Spleen (tissue), 13 donors: Measurements from ENCODE around the gene PPIG. TPM values are rescaled to one million over a fixed set of nuclear protein-coding genes. Genes with fewer than 3 reads are reported as not detected.
A peak's percentile ranks its signal among the peaks of the same experiment; 100 is the strongest.
"Not testable (repeated sequence)": the region's sequence is repeated elsewhere in the genome, so short reads cannot be mapped to it uniquely, and the experiment has no call there.

ENCODE experiments used
- DNase-seq: peaks from one replicate; pipeline ENCODE4 v3.0.0-alpha.2; 2020
- H3K27ac ChIP-seq, 8 donors: fragments of 200-600 bp; sonication (generic) in 7 of 8; 1 replicate in 4 of 8; 2 replicates in 4 of 8; pipeline versions ENCODE4 v1.5.0 to v1.8.0; 2016 to 2021; ENCODE audit warnings: inconsistent platforms in 4 of 8, mild to moderate bottlenecking in 4 of 8, moderate library complexity in 1 of 8
- H3K27me3 ChIP-seq, 7 donors: fragments of 200-600 bp; sonication (generic) in 6 of 7; replicated peaks in 1 of 7; 1 replicate in 4 of 7; 2 replicates in 3 of 7; pipeline versions ENCODE4 v1.5.0 to v1.8.0; 2016 to 2021; ENCODE audit warnings: inconsistent platforms in 3 of 7, mild to moderate bottlenecking in 1 of 7
- H3K36me3 ChIP-seq, 6 donors: fragments of 200-600 bp; sonication (generic) in 5 of 6; 1 replicate in 4 of 6; 2 replicates in 2 of 6; pipeline versions ENCODE4 v1.5.0 to v1.8.0; 2016 to 2021; ENCODE audit warnings: inconsistent platforms in 2 of 6
- H3K4me1 ChIP-seq, 6 donors: fragments of 200-600 bp; sonication (generic) in 5 of 6; 1 replicate in 3 of 6; 2 replicates in 3 of 6; pipeline versions ENCODE4 v1.5.0 to v1.8.0; 2016 to 2021; ENCODE audit warnings: inconsistent platforms in 3 of 6
- H3K4me3 ChIP-seq, 8 donors: fragments of 200-600 bp; sonication (generic) in 7 of 8; 1 replicate in 4 of 8; 2 replicates in 4 of 8; pipeline versions ENCODE4 v1.5.0 to v1.8.0; 2016 to 2021; ENCODE audit warnings: inconsistent platforms in 4 of 8, mild to moderate bottlenecking in 4 of 8, moderate library complexity in 2 of 8
- H3K9me3 ChIP-seq, 8 donors: fragments of 200-600 bp; sonication (generic) in 7 of 8; 1 replicate in 4 of 8; 2 replicates in 4 of 8; pipeline versions ENCODE4 v1.5.0 to v1.8.0; 2016 to 2021; ENCODE audit warnings: inconsistent platforms in 4 of 8
- CTCF ChIP-seq, 11 experiments: fragments of 200-600 bp in 7 of 11; fragments of 450-650 bp in 4 of 11; sonication (generic) in 4 of 11; IDR thresholded peaks in 8 of 11; conservative IDR thresholded peaks in 3 of 11; 1 replicate in 7 of 11; 2 replicates in 4 of 11; pipeline versions ENCODE4 v1.4.0 to v1.8.0; 2016 to 2021; ENCODE audit warnings: antibody characterized with exemption in 11 of 11, inconsistent platforms in 4 of 11, mild to moderate bottlenecking in 1 of 11
- POLR2A ChIP-seq, 3 donors: fragments of 450-650 bp; IDR thresholded peaks; one replicate each; pipeline ENCODE4 v1.5.1; 2017; ENCODE audit warnings: antibody characterized with exemption in 3 of 3, mild to moderate bottlenecking in 1 of 3
- POLR2AphosphoS5 ChIP-seq, 3 donors: sonication (generic); formaldehyde crosslinking; IDR thresholded peaks; one replicate each; pipeline ENCODE4 v1.5.1; 2017; ENCODE audit warnings: antibody characterized with exemption in 3 of 3
- WGBS, 5 donors: extraction: QIAGEN DNeasy Blood & Tissue Kit in 3 of 5; methylation state at CpG; one replicate each; pipeline versions ENCODE4 v1.1.5 to v1.1.7; 2013 to 2018; 5-methylcytosine and 5-hydroxymethylcytosine counted together
- intact Hi-C: fragments of 100-400 bp; cut with DNase I; formaldehyde crosslinking; loops from one replicate; pipeline ENCODE4 v1.15.0; 2023; ENCODE audit warnings: low total_unique reads
- long read RNA-seq, 2 donors: transcript quantifications; one replicate each; lab custom pipeline, GENCODE V29; 2026
- polyA plus RNA-seq, 3 donors: library from polyadenylated mRNA; stranded (reverse); fragments of 200-250 nt; gene quantifications; one replicate each; pipeline ENCODE4 v1.2.1, GENCODE V29; 2013
- total RNA-seq, 7 donors: library from RNA; depleted of rRNA in 3 of 7; stranded (reverse); fragments of >200 nt in 3 of 7; fragmentation: NEBNext Ultra II Directional in 4 of 7; extraction: Animal tissue kit (Norgen Biotek cat#: 25700) in 4 of 7; gene quantifications; one replicate each; pipeline versions ENCODE4 v1.1.0 to v1.2.1, GENCODE V29; 2016 to 2021
- donor health status: healthy with polysubstance abuse.
- donor health status: DM: no; HTN: no; CAD: no; lungs with moderate emphysema.
- donor health status: DM: no; HTN: no; CAD: no.
- donor health status: Bipolar disorder and iron deficiency.
- donor health status: healthy.
- donor health status: DM: no; HTN: no; CAD: no.
- donor health status: DM: yes; HTN: yes; CAD: no.

Gene PPIG
- 10 to 100 TPM; 47.8 to 72.7 (median 64.5) TPM for total RNA-seq
- polyA plus RNA-seq, result 10 to 100 TPM; 32.5 to 43.1 (median 34.8) TPM
- long read RNA-seq, donor 1, full-length matches to known transcripts, result 5 of 5 reads
- long read RNA-seq, donor 1, partial matches to known transcripts, result 0 of 5 reads
- long read RNA-seq, donor 1, other reads (novel, unspliced or antisense), result 0 of 5 reads
- long read RNA-seq, donor 2, full-length matches to known transcripts, result 6 of 6 reads
- long read RNA-seq, donor 2, partial matches to known transcripts, result 0 of 6 reads
- long read RNA-seq, donor 2, other reads (novel, unspliced or antisense), result 0 of 6 reads

GRCh38 chr2:169584005-169584877 lies at the start of gene PPIG:
Gene PPIG, plus strand, starts transcription at chr2:169584351. Its CDS starts 19,691 bp downstream, at chr2:169604042.
- TF ChIP-seq CTCF (IDR thresholded peaks at IDR 0.05 in 8 of 11, conservative IDR thresholded peaks at IDR 0.05 in 3 of 11) (peak in 1 of 11 experiments; percentile 20), POLR2AphosphoS5 (IDR thresholded peaks at IDR 0.05) (peak; percentile 92 to 95 (median 92)), POLR2A (IDR thresholded peaks at IDR 0.05) (peak in 2 of 3 donors; percentile 8 to 56)

GRCh38 chr2:169539460-169539859 lies 44.7 kb upstream of the PPIG start:
- H3K4me3 ChIP-seq, H3K4me1 ChIP-seq, DNase-seq, H3K27ac ChIP-seq, H3K9me3 ChIP-seq, H3K27me3 ChIP-seq, intact Hi-C loops: not testable (repeated sequence)
- 95 to 97% (median 96%) methylated on average over 2 of the region's 2 CpGs for WGBS, 5 donors
- peaks cover 0 to 88% (median 4%) of the 10 kb centered on the region in 6 donors for H3K36me3 ChIP-seq

More at GRCh38 chr2:169584005-169584877, at the start of gene PPIG:
- peaks cover 21 to 43% (median 38%) of the 10 kb centered on the region in 6 donors for H3K4me1 ChIP-seq
- peaks cover 0 to 10% (median 0%) of the 10 kb centered on the region in 8 donors for H3K9me3 ChIP-seq
- H3K27ac ChIP-seq, result peak within 1 kb of the TSS; percentile 96 to 100 (median 99)
- DNase-seq, result peak; percentile 97
- peaks cover 0 to 7% (median 0%) of the 10 kb centered on the region in 6 donors for H3K36me3 ChIP-seq
- WGBS, 5 donors, result 5 to 7% (median 6%) methylated on average over 33 to 49 of the region's 49 CpGs
- no peaks in the 10 kb centered on the region for H3K27me3 ChIP-seq
- H3K4me3 ChIP-seq, result peak within 1 kb of the TSS; percentile 68 to 99 (median 84)
- intact Hi-C loops, result no loop called here

- 59 to 87% (median 73%) methylated on average over 2 of the region's 2 CpGs for WGBS, 5 donors
- Histone ChIP-seq H3K27ac (no peak overlapping the region), H3K4me1 (no peaks in the 10 kb centered on the region), H3K27me3 (no peaks in the 10 kb centered on the region), H3K36me3 (peaks cover 0 to 88% (median 5%) of the 10 kb centered on the region in 6 donors), H3K9me3 (no peaks in the 10 kb centered on the region), H3K4me3 (no peak overlapping the region)
- intact Hi-C loops, result no loop called here
- TF ChIP-seq POLR2AphosphoS5 (IDR thresholded peaks at IDR 0.05), result no peak
- no peak for DNase-seq
These were observed 44.0 kb upstream of the PPIG start for GRCh38 chr2:169540146-169540545.

GRCh38 chr2:169542433-169542832 lies 41.7 kb upstream of the PPIG start:
- H3K27me3 ChIP-seq, result no peaks in the 10 kb centered on the region
- H3K9me3 ChIP-seq, result no peaks in the 10 kb centered on the region
- H3K27ac ChIP-seq, result no peak overlapping the region
- no peak overlapping the region for H3K4me3 ChIP-seq
- DNase-seq, result no peak
- WGBS, 5 donors, result 84 to 95% (median 88%) methylated on average over 3 of the region's 3 CpGs
- H3K36me3 ChIP-seq, result peaks cover 0 to 86% (median 14%) of the 10 kb centered on the region in 6 donors
- H3K4me1 ChIP-seq, result no peaks in the 10 kb centered on the region
- intact Hi-C loops, result no loop called here
- TF ChIP-seq POLR2A (IDR thresholded peaks at IDR 0.05), result no peak
- no peak for TF ChIP-seq CTCF (IDR thresholded peaks at IDR 0.05 in 8 of 11, conservative IDR thresholded peaks at IDR 0.05 in 3 of 11)
- no peak for TF ChIP-seq POLR2AphosphoS5 (IDR thresholded peaks at IDR 0.05)

GRCh38 chr2:169546756-169547155 lies 37.4 kb upstream of the PPIG start:
- TF ChIP-seq POLR2AphosphoS5 (IDR thresholded peaks at IDR 0.05), result no peak
- TF ChIP-seq POLR2A (IDR thresholded peaks at IDR 0.05), result no peak
- no peak for TF ChIP-seq CTCF (IDR thresholded peaks at IDR 0.05 in 8 of 11, conservative IDR thresholded peaks at IDR 0.05 in 3 of 11)
- Histone ChIP-seq H3K36me3 (peaks cover 0 to 84% (median 24%) of the 10 kb centered on the region in 6 donors), H3K27ac (no peak overlapping the region), H3K27me3 (no peaks in the 10 kb centered on the region), H3K4me3 (no peak overlapping the region), H3K4me1 (no peaks in the 10 kb centered on the region), H3K9me3 (no peaks in the 10 kb centered on the region)
- 90 to 95% (median 94%) methylated on average over 2 of the region's 2 CpGs for WGBS, 5 donors
- intact Hi-C loops, result no loop called here
- DNase-seq, result no peak
